GM18867 (cell line): Measurements from ENCODE around the gene DROSHA.
A peak's percentile ranks its signal among the peaks of the same experiment; 100 is the strongest.
"Not testable (repeated sequence)": the region's sequence is repeated elsewhere in the genome, so short reads cannot be mapped to it uniquely, and the experiment has no call there.

ENCODE experiments used
- ATAC-seq: cut with Tn5 transposase; IDR thresholded peaks from one replicate; pipeline ENCODE4 v1.9.1; 2021; ENCODE audit warnings: mild to moderate bottlenecking, moderate library complexity; ENCODE audit not compliant: unreplicated experiment

Gene DROSHA

GRCh38 chr5:31385774-31386537 lies 145.9 kb downstream of the DROSHA start:
- no peak for ATAC-seq

GRCh38 chr5:31383734-31384133 lies 148.2 kb downstream of the DROSHA start:
- ATAC-seq, result no peak

GRCh38 chr5:31382051-31382878 lies 149.6 kb downstream of the DROSHA start:
- ATAC-seq, result peak; percentile 74

- no peak for ATAC-seq
Observed at GRCh38 chr5:31381299-31381698, 150.6 kb downstream of the DROSHA start.

- no peak for ATAC-seq
Observed at GRCh38 chr5:31380049-31380448, 151.8 kb downstream of the DROSHA start.

GRCh38 chr5:31378838-31379237 lies 153.1 kb downstream of the DROSHA start:
- ATAC-seq, result no peak

- ATAC-seq, result no peak
Observed at GRCh38 chr5:31378136-31378535, 153.8 kb downstream of the DROSHA start.

- ATAC-seq, result no peak
Observed at GRCh38 chr5:31377274-31377946, 154.5 kb downstream of the DROSHA start.

- no peak for ATAC-seq
Observed at GRCh38 chr5:31375999-31376720, 155.7 kb downstream of the DROSHA start.

- ATAC-seq, result no peak
Observed at GRCh38 chr5:31372124-31372523, 159.8 kb downstream of the DROSHA start.

GRCh38 chr5:31366941-31367340 lies 165.0 kb downstream of the DROSHA start:
- no peak for ATAC-seq

GRCh38 chr5:31365776-31366175 lies 166.1 kb downstream of the DROSHA start:
- ATAC-seq, result no peak

- ATAC-seq, result no peak
Observed at GRCh38 chr5:31364881-31365636, 166.8 kb downstream of the DROSHA start.

- ATAC-seq, result no peak
Observed at GRCh38 chr5:31362931-31363568, 168.8 kb downstream of the DROSHA start.

- no peak for ATAC-seq
Observed at GRCh38 chr5:31362529-31362900, 169.4 kb downstream of the DROSHA start.

- ATAC-seq, result not testable (repeated sequence)
Observed at GRCh38 chr5:31361704-31362528, 170.0 kb downstream of the DROSHA start.

GRCh38 chr5:31361234-31361633 lies 170.7 kb downstream of the DROSHA start:
- no peak for ATAC-seq

- no peak for ATAC-seq
Observed at GRCh38 chr5:31359839-31360238, 172.1 kb downstream of the DROSHA start.

- ATAC-seq, result no peak
Observed at GRCh38 chr5:31357038-31357437, 174.9 kb downstream of the DROSHA start.
